Activated T-cell treated with anti-CD3 and anti-CD28 coated beads, Interleukin-2, amount 50 U/mL, for 24 hours (primary cell): Measurements from ENCODE around the gene ANKRD34C.
A peak's percentile ranks its signal among the peaks of the same experiment; 100 is the strongest.
"Not testable (repeated sequence)": the region's sequence is repeated elsewhere in the genome, so short reads cannot be mapped to it uniquely, and the experiment has no call there.

Experiments used
- DNase-seq: peaks from one replicate; pipeline ENCODE4 v3.0.0-alpha.2; 2020
- H3K27ac Mint-ChIP-seq: 2 replicates; pipeline ENCODE4 v1.8.0; 2020; ENCODE audit warnings: mild to moderate bottlenecking, mixed read lengths
- H3K27me3 Mint-ChIP-seq: 2 replicates; pipeline ENCODE4 v1.8.0; 2020; ENCODE audit warnings: mixed read lengths
- H3K36me3 Mint-ChIP-seq: 2 replicates; pipeline ENCODE4 v1.8.0; 2020; ENCODE audit warnings: low read depth, mixed read lengths
- H3K4me1 Mint-ChIP-seq: 2 replicates; pipeline ENCODE4 v1.8.0; 2020; ENCODE audit warnings: low read depth, mixed read lengths
- H3K4me3 Mint-ChIP-seq: 2 replicates; pipeline ENCODE4 v1.8.0; 2020; ENCODE audit warnings: mild to moderate bottlenecking, moderate library complexity, mixed read lengths
- H3K9me3 Mint-ChIP-seq: 2 replicates; pipeline ENCODE4 v1.8.0; 2020; ENCODE audit warnings: mixed read lengths

Gene ANKRD34C

GRCh38 chr15:79296583-79296982 lies 14.1 kb downstream of the ANKRD34C start:
- no peak for DNase-seq
- H3K4me1 Mint-ChIP-seq, result peaks cover under 1% of the 10 kb centered on the region
- no peaks in the 10 kb centered on the region for H3K9me3 Mint-ChIP-seq
- H3K36me3 Mint-ChIP-seq, result no peaks in the 10 kb centered on the region
- no peak overlapping the region for H3K4me3 Mint-ChIP-seq
- peaks cover 24% of the 10 kb centered on the region for H3K27me3 Mint-ChIP-seq
- no peak overlapping the region for H3K27ac Mint-ChIP-seq

GRCh38 chr15:79299126-79299840 lies 16.8 kb downstream of the ANKRD34C start:
- DNase-seq, result no peak

GRCh38 chr15:79299841-79300235 lies 17.3 kb downstream of the ANKRD34C start:
- no peak for DNase-seq
- H3K4me3 Mint-ChIP-seq, result no peak overlapping the region
- H3K4me1 Mint-ChIP-seq, result no peaks in the 10 kb centered on the region
- H3K27ac Mint-ChIP-seq, result no peak overlapping the region
- H3K36me3 Mint-ChIP-seq, result no peaks in the 10 kb centered on the region
- H3K9me3 Mint-ChIP-seq, result no peaks in the 10 kb centered on the region
- H3K27me3 Mint-ChIP-seq, result peaks cover 41% of the 10 kb centered on the region

More at GRCh38 chr15:79299126-79299840, 16.8 kb downstream of the ANKRD34C start:
- peaks cover 35% of the 10 kb centered on the region for H3K27me3 Mint-ChIP-seq
- H3K4me1 Mint-ChIP-seq, result no peaks in the 10 kb centered on the region
- no peaks in the 10 kb centered on the region for H3K9me3 Mint-ChIP-seq
- H3K36me3 Mint-ChIP-seq, result no peaks in the 10 kb centered on the region
- no peak overlapping the region for H3K27ac Mint-ChIP-seq
- no peak overlapping the region for H3K4me3 Mint-ChIP-seq

- H3K27me3 Mint-ChIP-seq, result peaks cover 51% of the 10 kb centered on the region
- no peaks in the 10 kb centered on the region for H3K9me3 Mint-ChIP-seq
- no peak overlapping the region for H3K4me3 Mint-ChIP-seq
- peaks cover 8% of the 10 kb centered on the region for H3K36me3 Mint-ChIP-seq
- H3K27ac Mint-ChIP-seq, result no peak overlapping the region
- no peak for DNase-seq
- H3K4me1 Mint-ChIP-seq, result peaks cover 28% of the 10 kb centered on the region
These were observed 24.7 kb downstream of the ANKRD34C start for GRCh38 chr15:79307251-79307650.

GRCh38 chr15:79308874-79309273 lies 26.4 kb downstream of the ANKRD34C start:
- peaks cover 43% of the 10 kb centered on the region for H3K27me3 Mint-ChIP-seq
- H3K9me3 Mint-ChIP-seq, result no peaks in the 10 kb centered on the region
- H3K4me3 Mint-ChIP-seq, result no peak overlapping the region
- peaks cover 24% of the 10 kb centered on the region for H3K36me3 Mint-ChIP-seq
- H3K4me1 Mint-ChIP-seq, result peaks cover 44% of the 10 kb centered on the region
- DNase-seq, result no peak
- H3K27ac Mint-ChIP-seq, result no peak overlapping the region

- H3K27ac Mint-ChIP-seq, result peak overlapping the region; percentile 30
- no peaks in the 10 kb centered on the region for H3K9me3 Mint-ChIP-seq
- H3K36me3 Mint-ChIP-seq, result peaks cover 40% of the 10 kb centered on the region
- peaks cover 32% of the 10 kb centered on the region for H3K27me3 Mint-ChIP-seq
- H3K4me3 Mint-ChIP-seq, result peak overlapping the region; percentile 88
- DNase-seq, result no peak
- H3K4me1 Mint-ChIP-seq, result peaks cover 58% of the 10 kb centered on the region
These were observed 28.1 kb downstream of the ANKRD34C start for GRCh38 chr15:79310612-79310984.

GRCh38 chr15:79310985-79311900 lies 28.7 kb downstream of the ANKRD34C start, which contains the start of gene TMED3:
TMED3 (plus strand) TSS chr15:79311112; CDS start chr15:79311250, 138 bp downstream.
- peak; percentile 89 for DNase-seq
- peaks cover 46% of the 10 kb centered on the region for H3K36me3 Mint-ChIP-seq
- peaks cover 58% of the 10 kb centered on the region for H3K4me1 Mint-ChIP-seq
- H3K9me3 Mint-ChIP-seq, result no peaks in the 10 kb centered on the region
- peaks cover 29% of the 10 kb centered on the region for H3K27me3 Mint-ChIP-seq
- H3K4me3 Mint-ChIP-seq, result peak within 1 kb of the TSS; percentile 88
- H3K27ac Mint-ChIP-seq, result peak within 1 kb of the TSS; percentile 83

- H3K27ac Mint-ChIP-seq, result peak overlapping the region; percentile 83
- peak overlapping the region; percentile 88 for H3K4me3 Mint-ChIP-seq
- no peaks in the 10 kb centered on the region for H3K9me3 Mint-ChIP-seq
- peaks cover 29% of the 10 kb centered on the region for H3K27me3 Mint-ChIP-seq
- peaks cover 63% of the 10 kb centered on the region for H3K4me1 Mint-ChIP-seq
- H3K36me3 Mint-ChIP-seq, result peaks cover 54% of the 10 kb centered on the region
- no peak for DNase-seq
These were observed 29.5 kb downstream of the ANKRD34C start for GRCh38 chr15:79311901-79312553.

GRCh38 chr15:79314186-79314585 lies 31.7 kb downstream of the ANKRD34C start:
- Mint-ChIP-seq H3K9me3 (no peaks in the 10 kb centered on the region), H3K36me3 (peaks cover 76% of the 10 kb centered on the region), H3K4me3 (no peak overlapping the region), H3K27me3 (peaks cover 13% of the 10 kb centered on the region), H3K4me1 (peaks cover 72% of the 10 kb centered on the region), H3K27ac (no peak overlapping the region)
- DNase-seq, result no peak

GRCh38 chr15:79314811-79315210 lies 32.3 kb downstream of the ANKRD34C start:
- Mint-ChIP-seq H3K9me3 (no peaks in the 10 kb centered on the region), H3K4me1 (peaks cover 76% of the 10 kb centered on the region), H3K27me3 (peaks cover 7% of the 10 kb centered on the region), H3K36me3 (peaks cover 82% of the 10 kb centered on the region), H3K27ac (no peak overlapping the region), H3K4me3 (no peak overlapping the region)
- no peak for DNase-seq

GRCh38 chr15:79315623-79316328 lies 33.3 kb downstream of the ANKRD34C start:
- H3K27me3 Mint-ChIP-seq, result no peaks in the 10 kb centered on the region
- peaks cover 73% of the 10 kb centered on the region for H3K4me1 Mint-ChIP-seq
- DNase-seq, result no peak
- H3K9me3 Mint-ChIP-seq, result no peaks in the 10 kb centered on the region
- peaks cover 91% of the 10 kb centered on the region for H3K36me3 Mint-ChIP-seq
- no peak overlapping the region for H3K4me3 Mint-ChIP-seq
- H3K27ac Mint-ChIP-seq, result no peak overlapping the region

GRCh38 chr15:79316864-79317263 lies 34.3 kb downstream of the ANKRD34C start:
- H3K36me3 Mint-ChIP-seq, result peaks cover 98% of the 10 kb centered on the region
- no peak overlapping the region for H3K4me3 Mint-ChIP-seq
- H3K4me1 Mint-ChIP-seq, result peaks cover 70% of the 10 kb centered on the region
- H3K27ac Mint-ChIP-seq, result no peak overlapping the region
- DNase-seq, result no peak
- H3K9me3 Mint-ChIP-seq, result no peaks in the 10 kb centered on the region
- no peaks in the 10 kb centered on the region for H3K27me3 Mint-ChIP-seq

GRCh38 chr15:79319973-79320372 lies 37.5 kb downstream of the ANKRD34C start:
- H3K9me3 Mint-ChIP-seq, H3K27me3 Mint-ChIP-seq, H3K27ac Mint-ChIP-seq, H3K4me3 Mint-ChIP-seq, DNase-seq: not testable (repeated sequence)
- H3K4me1 Mint-ChIP-seq, result peaks cover 40% of the 10 kb centered on the region
- peaks cover 94% of the 10 kb centered on the region for H3K36me3 Mint-ChIP-seq

- H3K36me3 Mint-ChIP-seq, result peaks cover 95% of the 10 kb centered on the region
- no peaks in the 10 kb centered on the region for H3K9me3 Mint-ChIP-seq
- peaks cover 28% of the 10 kb centered on the region for H3K4me1 Mint-ChIP-seq
- no peak for DNase-seq
- no peak overlapping the region for H3K4me3 Mint-ChIP-seq
- H3K27ac Mint-ChIP-seq, result no peak overlapping the region
- H3K27me3 Mint-ChIP-seq, result no peaks in the 10 kb centered on the region
These were observed 39.4 kb downstream of the ANKRD34C start for GRCh38 chr15:79321876-79322275.
